B cell (primary cell): Measurements from ENCODE around the gene TLX3. TPM values are rescaled to one million over a fixed set of nuclear protein-coding genes. Genes with fewer than 3 reads are reported as not detected.

Experiments
- ATAC-seq: fragments of 200-7000 bp; cut with Tn5 transposase; one replicate; pipeline ENCODE4 v1.10.0; 2021; ENCODE audit warnings: low read depth, mild to moderate bottlenecking, moderate number of reproducible peaks, moderate library complexity
- CTCF ChIA-PET: fragments of 350-600 bp; sonication (Branson Sonifier 250); formaldehyde crosslinking; loops from one replicate; lab custom pipeline; 2021; ENCODE audit warnings: antibody characterized with exemption, inconsistent platforms; lab: Charles Lee
- POLR2A ChIA-PET: fragments of 350-600 bp; sonication (Branson Sonifier 250); formaldehyde crosslinking; loops from one replicate; lab custom pipeline; 2021; ENCODE audit warnings: antibody characterized with exemption; lab: Charles Lee
- DNase-seq: peaks from one replicate; pipeline ENCODE4 v3.0.0; 2013
- H2AFZ ChIP-seq: 2 replicates; pipeline ENCODE4 v1.6.1; 2012; ENCODE audit warnings: mild to moderate bottlenecking, low read depth, low read length; ENCODE audit not compliant: insufficient read depth, poor library complexity, severe bottlenecking
- H3K27ac ChIP-seq, 2 donors: 1 replicate in 1 of 2; 2 replicates in 1 of 2; pipeline ENCODE4 v1.5.1; 2012 to 2013; ENCODE audit warnings: low read length in 2 of 2, mild to moderate bottlenecking in 2 of 2, moderate library complexity in 1 of 2
- H3K27me3 ChIP-seq, 4 experiments: fragments of 200-600 bp in 1 of 4; sonication (generic) in 1 of 4; replicated peaks in 1 of 4; 1 replicate in 2 of 4; 2 replicates in 2 of 4; pipeline versions ENCODE4 v1.6.1 to v1.7.0; 2013 to 2016; ENCODE audit warnings: low read length in 3 of 4, mild to moderate bottlenecking in 2 of 4, mixed read lengths in 1 of 4, moderate library complexity in 1 of 4; ENCODE audit not compliant: insufficient read depth in 4 of 4, control insufficient read depth in 3 of 4; ENCODE audit errors: control extremely low read depth in 1 of 4
- H3K36me3 ChIP-seq, 2 experiments: replicated peaks in 1 of 2; 1 replicate in 1 of 2; 2 replicates in 1 of 2; pipeline versions ENCODE4 v1.6.1 to v1.7.1; 2013; ENCODE audit warnings: low read length in 1 of 2; ENCODE audit not compliant: insufficient read depth in 2 of 2, control insufficient read depth in 1 of 2; ENCODE audit errors: control extremely low read depth in 1 of 2, extremely low read depth in 1 of 2
- H3K4me1 ChIP-seq, 2 donors: fragments of 200-600 bp in 1 of 2; sonication (generic) in 1 of 2; 1 replicate in 1 of 2; 2 replicates in 1 of 2; pipeline versions ENCODE4 v1.5.1 to v1.6.1; 2013 to 2017; ENCODE audit warnings: low read length in 2 of 2; ENCODE audit not compliant: control insufficient read depth in 2 of 2, insufficient read depth in 2 of 2
- H3K4me2 ChIP-seq: replicated peaks from 2 replicates; pipeline ENCODE3; 2012; ENCODE audit warnings: mild to moderate bottlenecking, low read depth, low read length; ENCODE audit not compliant: poor library complexity, severe bottlenecking
- H3K4me3 ChIP-seq, 5 experiments: fragments of 200-600 bp in 1 of 5; sonication (generic) in 1 of 5; 1 replicate in 3 of 5; 2 replicates in 2 of 5; pipeline versions ENCODE4 v1.5.1 to v1.7.0; 2011 to 2016; ENCODE audit warnings: low read length in 4 of 5, mild to moderate bottlenecking in 4 of 5, low read depth in 2 of 5, control low read depth in 1 of 5, moderate library complexity in 1 of 5; ENCODE audit not compliant: insufficient read depth in 1 of 5; ENCODE audit errors: control extremely low read depth in 1 of 5, extremely low read depth in 1 of 5
- H3K79me2 ChIP-seq: fragments of 200-600 bp; sonication (generic); one replicate; pipeline ENCODE4 v1.6.0; 2016; ENCODE audit warnings: low read length; ENCODE audit not compliant: control insufficient read depth, insufficient read depth
- H3K9ac ChIP-seq: fragments of 200-600 bp; sonication (generic); 2 replicates; pipeline ENCODE4 v1.6.1; 2017; ENCODE audit warnings: mild to moderate bottlenecking, low read length, moderate library complexity
- H3K9me3 ChIP-seq, 3 donors: one replicate each; pipeline versions ENCODE4 v1.6.1 to v1.7.1; 2013; ENCODE audit warnings: low read length in 2 of 3; ENCODE audit not compliant: control insufficient read depth in 2 of 3, insufficient read depth in 1 of 3; ENCODE audit errors: control extremely low read depth in 1 of 3
- H4K20me1 ChIP-seq: 2 replicates; pipeline ENCODE4 v1.6.0; 2012; ENCODE audit warnings: mild to moderate bottlenecking, low read length; ENCODE audit not compliant: insufficient read depth, control insufficient read depth, poor library complexity, severe bottlenecking
- H3K27ac Mint-ChIP-seq: one replicate; pipeline ENCODE4 v1.8.0; 2021; ENCODE audit warnings: mixed read lengths
- H3K27me3 Mint-ChIP-seq: one replicate; pipeline ENCODE4 v1.8.0; 2021; ENCODE audit warnings: mixed read lengths
- H3K4me1 Mint-ChIP-seq: one replicate; pipeline ENCODE4 v1.8.0; 2021; ENCODE audit warnings: mixed read lengths
- H3K4me3 Mint-ChIP-seq: one replicate; pipeline ENCODE4 v1.8.0; 2021; ENCODE audit warnings: mixed read lengths
- H3K9me3 Mint-ChIP-seq: one replicate; pipeline ENCODE4 v1.8.0; 2022; ENCODE audit warnings: mixed read lengths; ENCODE audit not compliant: insufficient read depth
- EZH2 ChIP-seq: IDR thresholded peaks from 2 replicates; pipeline ENCODE4 v1.6.1; 2012; ENCODE audit warnings: borderline replicate concordance, low read depth, mild to moderate bottlenecking, moderate library complexity, low read length; ENCODE audit not compliant: insufficient read depth, poor library complexity, severe bottlenecking
- WGBS: methylation state at CpG from one replicate; pipeline ENCODE4 v1.1.5; 2013; ENCODE audit warnings: missing lambda C conversion rate; ENCODE audit not compliant: insufficient coverage; 5-methylcytosine and 5-hydroxymethylcytosine counted together
- intact Hi-C: fragments of 100-400 bp; cut with micrococcal nuclease; formaldehyde crosslinking; loops from one replicate; pipeline ENCODE4 v1.10.0; 2022
- polyA plus RNA-seq: library from polyadenylated mRNA; depleted of rRNA; stranded (reverse); fragments of >200 nt; gene quantifications from 2 replicates; pipeline ENCODE4 v1.2.3, GENCODE V29; 2012
- total RNA-seq, 2 donors: library from RNA; stranded (reverse); fragments of 120-200 nt in 1 of 2; gene quantifications; 1 replicate in 1 of 2; 2 replicates in 1 of 2; pipeline versions ENCODE4 v1.2.3 to v1.2.4, GENCODE V29; 2013 to 2022
- TF ChIP-seq, protein P1 (sequence below): fragments of 200-600 bp; IDR thresholded peaks from one replicate; pipeline ENCODE4 v1.8.0; 2022; ENCODE audit warnings: antibody characterized with exemption, mild to moderate bottlenecking

Gene TLX3
- total and polyA plus RNA-seq, 2 donors (not counting 1 experiment from before 2014, with no cell fraction given), result not detected

DNA sequence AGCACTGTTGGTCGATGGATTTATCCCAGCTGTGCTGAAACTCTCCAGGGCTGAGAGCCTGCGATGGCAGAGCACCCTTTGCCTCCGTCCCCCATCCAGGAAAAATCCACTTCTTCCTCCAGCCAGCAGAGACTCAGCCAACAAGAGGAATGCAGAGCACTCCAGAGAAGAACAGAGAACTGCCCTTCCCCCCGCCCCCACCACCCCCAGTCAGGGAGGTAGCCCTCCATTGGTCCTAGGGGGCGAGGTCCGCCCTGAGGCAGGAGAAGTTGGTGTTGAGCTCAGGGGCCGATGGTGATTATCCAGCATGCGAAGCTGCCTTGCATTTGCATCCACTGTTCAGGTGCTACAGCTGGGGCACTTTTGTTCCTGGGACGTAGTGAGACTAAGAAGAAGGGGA lies 9.0 kb downstream of the TLX3 start:
- ATAC-seq (no peak), DNase-seq (no peak)
- Mint-ChIP-seq H3K27me3 (peaks cover 71% of the 10 kb centered on the region), H3K27ac (no peak overlapping the region), H3K4me1 (peaks cover 9% of the 10 kb centered on the region), H3K9me3 (no peaks in the 10 kb centered on the region), H3K4me3 (no peak overlapping the region)
- H3K4me2 ChIP-seq, result no peak overlapping the region
- no peaks in the 10 kb centered on the region for H3K36me3 ChIP-seq
- ChIA-PET CTCF (no interaction called here), POLR2A (no interaction called here)
- peaks cover 0 to 37% (median 0%) of the 10 kb centered on the region in 3 donors for H3K9me3 ChIP-seq
- no peak overlapping the region for H2AFZ ChIP-seq
- no peak for TF ChIP-seq EZH2
- TF ChIP-seq, protein P1, sequence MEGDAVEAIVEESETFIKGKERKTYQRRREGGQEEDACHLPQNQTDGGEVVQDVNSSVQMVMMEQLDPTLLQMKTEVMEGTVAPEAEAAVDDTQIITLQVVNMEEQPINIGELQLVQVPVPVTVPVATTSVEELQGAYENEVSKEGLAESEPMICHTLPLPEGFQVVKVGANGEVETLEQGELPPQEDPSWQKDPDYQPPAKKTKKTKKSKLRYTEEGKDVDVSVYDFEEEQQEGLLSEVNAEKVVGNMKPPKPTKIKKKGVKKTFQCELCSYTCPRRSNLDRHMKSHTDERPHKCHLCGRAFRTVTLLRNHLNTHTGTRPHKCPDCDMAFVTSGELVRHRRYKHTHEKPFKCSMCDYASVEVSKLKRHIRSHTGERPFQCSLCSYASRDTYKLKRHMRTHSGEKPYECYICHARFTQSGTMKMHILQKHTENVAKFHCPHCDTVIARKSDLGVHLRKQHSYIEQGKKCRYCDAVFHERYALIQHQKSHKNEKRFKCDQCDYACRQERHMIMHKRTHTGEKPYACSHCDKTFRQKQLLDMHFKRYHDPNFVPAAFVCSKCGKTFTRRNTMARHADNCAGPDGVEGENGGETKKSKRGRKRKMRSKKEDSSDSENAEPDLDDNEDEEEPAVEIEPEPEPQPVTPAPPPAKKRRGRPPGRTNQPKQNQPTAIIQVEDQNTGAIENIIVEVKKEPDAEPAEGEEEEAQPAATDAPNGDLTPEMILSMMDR, result no peak
- H3K4me3 ChIP-seq, result no peak overlapping the region
- no peaks in the 10 kb centered on the region for H4K20me1 ChIP-seq
- peaks cover 8 to 10% of the 10 kb centered on the region in 2 donors for H3K4me1 ChIP-seq
- no peaks in the 10 kb centered on the region for H3K79me2 ChIP-seq
- H3K27ac ChIP-seq, result no peak overlapping the region
- peaks cover 0 to 72% (median 36%) of the 10 kb centered on the region in 4 experiments for H3K27me3 ChIP-seq
- H3K9ac ChIP-seq, result no peak overlapping the region
- intact Hi-C loops, result no loop called here
- WGBS, result 20% methylated on average over 8 of the region's 9 CpGs

DNA sequence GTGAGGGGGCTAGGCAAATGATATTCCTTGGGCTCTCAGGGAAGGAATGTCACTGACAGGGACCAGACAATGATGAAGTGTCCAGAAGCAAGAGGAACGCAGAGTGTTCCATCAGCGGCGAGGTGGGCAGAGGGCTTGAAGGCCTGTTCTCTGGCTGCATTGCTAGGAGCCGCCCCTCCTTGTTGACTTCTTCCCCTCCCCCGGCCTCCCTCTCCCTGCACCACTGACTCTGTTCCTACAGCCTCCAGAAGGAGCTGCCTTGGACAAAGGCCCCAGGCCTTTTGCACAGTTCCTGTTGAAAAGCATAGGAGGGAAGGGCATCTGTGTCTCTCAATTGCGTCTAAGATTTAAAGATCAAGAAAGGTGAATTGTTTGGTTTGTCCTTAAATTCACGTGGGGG lies 12.4 kb downstream of the TLX3 start:
- ChIA-PET POLR2A (no interaction called here), CTCF (no interaction called here)
- no peaks in the 10 kb centered on the region for H3K4me1 ChIP-seq
- no peaks in the 10 kb centered on the region for H3K36me3 ChIP-seq
- Mint-ChIP-seq H3K27ac (no peak overlapping the region), H3K4me3 (no peak overlapping the region), H3K27me3 (peaks cover 78% of the 10 kb centered on the region), H3K4me1 (no peaks in the 10 kb centered on the region), H3K9me3 (no peaks in the 10 kb centered on the region)
- H2AFZ ChIP-seq, result no peak overlapping the region
- H3K79me2 ChIP-seq, result no peaks in the 10 kb centered on the region
- 95% methylated on average over 6 of the region's 7 CpGs for WGBS
- H4K20me1 ChIP-seq, result no peaks in the 10 kb centered on the region
- no peak overlapping the region for H3K9ac ChIP-seq
- ATAC-seq, result no peak
- no peak overlapping the region for H3K4me2 ChIP-seq
- H3K27ac ChIP-seq, result no peak overlapping the region
- DNase-seq, result no peak
- H3K4me3 ChIP-seq, result no peak overlapping the region
- TF ChIP-seq EZH2, result no peak
- TF ChIP-seq, protein P1, result no peak
- H3K9me3 ChIP-seq, result peaks cover 0 to 19% (median 0%) of the 10 kb centered on the region in 3 donors
- intact Hi-C loops, result no loop called here
- H3K27me3 ChIP-seq, result peaks cover 0 to 58% (median 20%) of the 10 kb centered on the region in 4 experiments
